ENCODE data around the gene CHDH.
A peak's percentile ranks its signal among the peaks of the same experiment; 100 is the strongest.

Gene CHDH

GRCh38 chr3:53846134-53846850, at the start of gene CHDH, which contains the start of gene IL17RB:
Gene CHDH, minus strand, starts transcription at chr3:53846419. Its CDS starts 22,411 bp downstream, at chr3:53824008.
Gene IL17RB, plus strand, starts transcription at chr3:53846568. Its CDS starts 21 bp downstream, at chr3:53846589.
- DNase-seq (ENCODE audit: low spot score), result peak; percentile 74

GRCh38 chr3:53892286-53892637, 46.0 kb upstream of the CHDH start:
- DNase-seq (ENCODE audit: low spot score), result no peak

- peak; percentile 97 for DNase-seq (ENCODE audit: low spot score)
These were observed 45.5 kb upstream of the CHDH start, which contains the start of gene SELENOK for GRCh38 chr3:53891497-53892285. Gene SELENOK, minus strand, starts transcription at chr3:53891859.

- no peak for DNase-seq (ENCODE audit: low spot score)
These were observed 44.7 kb upstream of the CHDH start for GRCh38 chr3:53890726-53891475.

GRCh38 chr3:53888232-53888631, 42.0 kb upstream of the CHDH start:
- DNase-seq (ENCODE audit: low spot score), result no peak

- no peak for DNase-seq (ENCODE audit: low spot score)
These were observed 41.2 kb upstream of the CHDH start for GRCh38 chr3:53887446-53887845.

- DNase-seq (ENCODE audit: low spot score), result no peak
These were observed 39.0 kb upstream of the CHDH start for GRCh38 chr3:53885239-53885638.

- DNase-seq (ENCODE audit: low spot score), result no peak
These were observed 38.4 kb upstream of the CHDH start for GRCh38 chr3:53884623-53885022.

- DNase-seq (ENCODE audit: low spot score), result no peak
These were observed 36.8 kb upstream of the CHDH start for GRCh38 chr3:53883008-53883407.

- peak; percentile 97 for DNase-seq (ENCODE audit: low spot score)
These were observed 35.7 kb upstream of the CHDH start, which contains the start of gene ACTR8 for GRCh38 chr3:53881691-53882593. Gene ACTR8, minus strand, starts transcription at chr3:53882152. Its CDS starts 51 bp downstream, at chr3:53882101.

GRCh38 chr3:53880396-53881345, 34.5 kb upstream of the CHDH start:
- DNase-seq (ENCODE audit: low spot score), result peak; percentile 20

GRCh38 chr3:53865732-53866499, 19.7 kb upstream of the CHDH start:
- no peak for DNase-seq (ENCODE audit: low spot score)

- no peak for DNase-seq (ENCODE audit: low spot score)
These were observed 16.9 kb upstream of the CHDH start for GRCh38 chr3:53863145-53863544.

GRCh38 chr3:53862241-53862640, 16.0 kb upstream of the CHDH start:
- no peak for DNase-seq (ENCODE audit: low spot score)

- DNase-seq (ENCODE audit: low spot score), result no peak
These were observed 14.0 kb upstream of the CHDH start for GRCh38 chr3:53860196-53860595.

- DNase-seq (ENCODE audit: low spot score), result no peak
These were observed 13.0 kb upstream of the CHDH start for GRCh38 chr3:53859178-53859577.

- DNase-seq (ENCODE audit: low spot score), result no peak
These were observed 12.0 kb upstream of the CHDH start for GRCh38 chr3:53858096-53858741.

- no peak for DNase-seq (ENCODE audit: low spot score)
These were observed 10.7 kb upstream of the CHDH start for GRCh38 chr3:53856964-53857363.

- DNase-seq (ENCODE audit: low spot score), result peak; percentile 38
These were observed 4.7 kb upstream of the CHDH start for GRCh38 chr3:53850895-53851294.

Measured in AG20443 (cell line).